GM13976 (cell line): ENCODE measurements around the gene TMEM190.
"Not testable (repeated sequence)": the region's sequence is repeated elsewhere in the genome, so short reads cannot be mapped to it uniquely, and the experiment has no call there.

Experiments used
- DNase-seq: peaks from one replicate; pipeline ENCODE4 v3.0.0; 2012; ENCODE audit warnings: low spot score
- CTCF ChIP-seq: IDR thresholded peaks from 2 replicates; pipeline ENCODE4 v1.5.1; 2012; ENCODE audit warnings: borderline replicate concordance, mild to moderate bottlenecking; ENCODE audit not compliant: insufficient read depth; ENCODE audit errors: extremely low read depth, missing control alignments, control extremely low read depth
- in situ Hi-C: fragments of 300-500 bp; cut with MboI; formaldehyde crosslinking; loops from one replicate; pipeline ENCODE4 v1.12.0; 2022; ENCODE audit warnings: low sequenced_read_pairs, mixed read lengths, inconsistent platforms; ENCODE audit not compliant: unreplicated experiment

Gene TMEM190

GRCh38 chr19:55406091-55406825 lies 29.6 kb downstream of the TMEM190 start:
- in situ Hi-C loops: no loop called here
- no peak for TF ChIP-seq CTCF
- no peak for DNase-seq

GRCh38 chr19:55406826-55407549 lies 30.4 kb downstream of the TMEM190 start:
- TF ChIP-seq CTCF: no peak
- DNase-seq: peak; percentile 67
- in situ Hi-C loops: no loop called here

- in situ Hi-C loops, DNase-seq: not testable (repeated sequence)
Observed at GRCh38 chr19:55407550-55407799, 30.8 kb downstream of the TMEM190 start, which contains the start of gene UBE2S. TSS of gene UBE2S (minus strand) at chr19:55407788. CDS start at chr19:55407589, 199 bp downstream.

- in situ Hi-C loops: no loop called here
- DNase-seq: peak; percentile 98
- TF ChIP-seq CTCF: no peak
Observed at GRCh38 chr19:55407800-55408532, 31.3 kb downstream of the TMEM190 start.

GRCh38 chr19:55408533-55408872 lies 31.9 kb downstream of the TMEM190 start:
- DNase-seq: no peak
- TF ChIP-seq CTCF: no peak
- in situ Hi-C loops: no loop called here

GRCh38 chr19:55409179-55409578 lies 32.6 kb downstream of the TMEM190 start:
- DNase-seq, in situ Hi-C loops: not testable (repeated sequence)

GRCh38 chr19:55410168-55410567 lies 33.5 kb downstream of the TMEM190 start:
- DNase-seq: no peak
- in situ Hi-C loops: no loop called here
- TF ChIP-seq CTCF: no peak
